ENCODE results near the gene C4A.
"Not testable (repeated sequence)": the region's sequence is repeated elsewhere in the genome, so short reads cannot be mapped to it uniquely, and the experiment has no call there.

C4A gene

GRCh38 chr6:31961616-31962015 lies 20.2 kb upstream of the C4A start:
- no peak for DNase-seq (ENCODE audit: low spot score)

DNA sequence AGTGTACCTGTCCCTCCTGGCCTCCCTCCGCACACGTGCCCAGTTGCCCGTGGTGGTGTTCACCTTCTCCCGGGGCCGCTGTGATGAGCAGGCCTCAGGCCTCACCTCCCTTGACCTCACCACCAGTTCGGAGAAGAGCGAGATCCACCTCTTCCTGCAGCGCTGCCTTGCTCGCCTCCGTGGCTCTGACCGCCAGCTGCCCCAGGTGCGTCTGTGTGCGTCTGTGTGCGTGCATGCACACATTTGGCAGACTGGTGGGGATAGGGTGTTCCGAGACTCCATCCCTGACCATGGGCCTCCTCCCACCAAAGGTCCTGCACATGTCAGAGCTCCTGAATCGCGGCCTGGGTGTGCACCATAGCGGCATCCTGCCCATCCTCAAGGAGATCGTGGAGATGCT lies 17.9 kb upstream of the C4A start:
- DNase-seq (ENCODE audit: low spot score), result no peak

DNA sequence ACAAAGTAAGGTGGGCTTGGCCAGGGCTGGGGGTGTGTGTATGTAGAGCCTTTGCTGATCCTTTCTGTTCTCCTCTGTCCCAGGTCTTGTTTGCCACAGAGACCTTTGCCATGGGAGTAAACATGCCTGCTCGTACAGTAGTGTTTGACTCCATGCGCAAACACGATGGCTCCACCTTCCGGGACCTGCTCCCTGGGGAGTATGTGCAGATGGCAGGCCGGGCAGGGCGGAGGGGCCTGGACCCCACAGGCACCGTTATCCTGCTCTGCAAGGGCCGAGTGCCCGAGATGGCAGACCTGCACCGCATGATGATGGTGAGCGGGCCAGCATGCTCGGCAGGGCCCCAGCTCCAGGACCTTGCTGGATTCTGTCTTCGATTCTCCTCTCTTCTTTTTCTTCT lies 16.2 kb upstream of the C4A start:
- no peak for DNase-seq (ENCODE audit: low spot score)

DNA sequence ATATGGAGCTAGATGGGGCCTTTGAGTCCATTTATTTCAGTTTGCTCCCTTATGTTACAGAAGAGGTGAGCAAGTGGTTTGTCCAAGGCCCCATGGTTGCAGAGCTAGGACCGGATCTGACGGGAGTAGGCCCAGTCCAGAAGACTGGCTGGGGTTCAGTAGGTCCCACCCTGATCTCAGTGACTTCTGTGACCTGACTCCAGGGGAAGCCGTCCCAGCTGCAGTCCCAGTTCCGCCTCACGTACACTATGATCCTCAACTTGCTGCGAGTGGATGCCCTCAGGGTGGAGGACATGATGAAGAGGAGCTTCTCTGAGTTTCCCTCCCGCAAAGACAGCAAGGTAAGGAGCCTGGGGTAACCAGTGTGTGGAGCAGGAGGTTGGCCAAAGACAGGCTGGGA lies 15.4 kb upstream of the C4A start:
- no peak for DNase-seq (ENCODE audit: low spot score)

DNA sequence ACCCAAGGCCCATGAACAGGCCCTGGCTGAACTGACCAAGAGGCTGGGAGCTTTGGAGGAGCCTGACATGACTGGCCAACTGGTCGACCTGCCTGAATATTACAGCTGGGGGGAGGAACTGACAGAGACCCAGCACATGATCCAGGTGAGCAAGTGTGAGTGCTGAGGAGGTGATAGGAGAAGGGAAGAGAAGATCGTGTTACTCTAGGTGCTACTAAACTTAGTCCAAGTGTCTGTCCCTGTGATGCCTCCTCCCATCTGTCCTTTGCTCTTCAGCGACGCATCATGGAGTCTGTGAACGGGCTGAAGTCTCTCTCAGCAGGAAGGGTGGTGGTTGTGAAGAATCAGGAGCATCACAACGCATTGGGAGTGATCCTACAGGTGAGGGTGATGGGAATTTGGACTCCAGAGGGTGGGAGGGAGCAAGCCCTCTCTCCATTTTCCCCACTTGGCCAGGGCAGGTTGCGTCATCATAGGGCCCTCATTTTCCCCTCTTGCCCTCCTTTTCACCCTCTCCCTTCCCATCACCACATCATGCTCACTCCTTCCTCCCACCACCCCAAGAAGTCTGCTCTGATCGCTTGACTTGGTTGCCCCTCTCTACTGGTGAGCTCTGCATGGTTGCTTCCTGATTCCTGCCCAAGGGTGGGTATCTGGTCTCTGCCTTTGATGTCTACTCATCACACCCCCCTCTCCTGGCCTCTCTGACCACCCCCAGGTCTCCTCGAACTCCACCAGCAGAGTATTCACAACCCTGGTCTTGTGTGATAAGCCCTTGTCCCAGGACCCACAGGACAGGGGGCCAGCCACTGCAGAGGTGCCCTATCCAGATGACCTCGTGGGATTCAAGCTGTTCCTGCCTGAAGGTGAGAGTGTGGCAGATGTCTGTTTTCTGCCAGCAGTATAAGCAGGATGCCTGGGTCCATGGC lies 14.6 kb upstream of the C4A start:
- no peak for DNase-seq (ENCODE audit: low spot score)

- DNase-seq (ENCODE audit: low spot score), result no peak
These were observed 13.9 kb upstream of the C4A start for GRCh38 chr6:31967926-31968320.

- DNase-seq (ENCODE audit: low spot score), result no peak
These were observed 13.5 kb upstream of the C4A start for GRCh38 chr6:31968326-31968725.

GRCh38 chr6:31968791-31969711 lies 12.8 kb upstream of the C4A start:
- no peak for DNase-seq (ENCODE audit: low spot score)

DNA sequence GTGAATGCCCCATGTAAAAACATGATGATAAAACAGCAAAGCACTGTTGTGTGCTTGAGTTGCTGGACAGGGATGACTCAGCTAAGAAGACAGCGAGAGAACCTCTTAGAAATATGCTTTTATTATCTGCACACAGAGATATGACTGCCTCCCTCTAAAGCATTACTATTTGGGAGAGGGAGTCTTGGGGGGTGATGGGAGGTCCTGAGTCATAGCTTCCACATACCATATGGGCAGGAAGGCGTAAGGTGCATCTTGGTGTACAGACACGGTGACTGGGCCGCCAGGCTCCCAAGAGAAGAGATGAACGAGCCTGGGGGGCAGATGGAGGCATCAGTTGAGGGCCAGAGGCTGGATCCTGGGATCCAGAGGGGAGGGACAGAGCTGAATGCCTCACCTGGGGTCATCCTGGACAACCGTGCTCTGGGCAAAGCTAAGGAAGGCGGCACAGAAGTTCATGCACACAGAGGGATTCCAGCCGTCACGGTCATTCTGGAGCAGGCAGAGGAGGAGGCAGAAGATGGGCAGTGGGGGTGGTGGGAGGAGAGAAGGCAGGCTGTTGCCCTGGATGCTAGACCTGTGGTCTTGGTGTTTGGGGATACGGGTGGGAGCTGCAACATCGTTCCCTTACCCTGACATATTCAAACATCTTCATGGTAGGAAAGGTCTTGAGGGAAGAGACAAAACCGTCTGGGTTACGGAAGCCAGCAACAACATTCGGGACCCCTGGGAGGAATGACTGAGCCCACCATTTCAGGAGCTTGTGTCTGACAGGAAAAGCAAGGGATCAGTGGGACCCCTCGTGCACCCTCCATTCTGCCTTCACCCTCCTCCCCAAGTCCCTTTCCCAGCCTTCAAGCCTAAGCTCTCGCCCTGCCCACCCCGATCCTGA lies 11.9 kb upstream of the C4A start:
- no peak for DNase-seq (ENCODE audit: low spot score)

DNA sequence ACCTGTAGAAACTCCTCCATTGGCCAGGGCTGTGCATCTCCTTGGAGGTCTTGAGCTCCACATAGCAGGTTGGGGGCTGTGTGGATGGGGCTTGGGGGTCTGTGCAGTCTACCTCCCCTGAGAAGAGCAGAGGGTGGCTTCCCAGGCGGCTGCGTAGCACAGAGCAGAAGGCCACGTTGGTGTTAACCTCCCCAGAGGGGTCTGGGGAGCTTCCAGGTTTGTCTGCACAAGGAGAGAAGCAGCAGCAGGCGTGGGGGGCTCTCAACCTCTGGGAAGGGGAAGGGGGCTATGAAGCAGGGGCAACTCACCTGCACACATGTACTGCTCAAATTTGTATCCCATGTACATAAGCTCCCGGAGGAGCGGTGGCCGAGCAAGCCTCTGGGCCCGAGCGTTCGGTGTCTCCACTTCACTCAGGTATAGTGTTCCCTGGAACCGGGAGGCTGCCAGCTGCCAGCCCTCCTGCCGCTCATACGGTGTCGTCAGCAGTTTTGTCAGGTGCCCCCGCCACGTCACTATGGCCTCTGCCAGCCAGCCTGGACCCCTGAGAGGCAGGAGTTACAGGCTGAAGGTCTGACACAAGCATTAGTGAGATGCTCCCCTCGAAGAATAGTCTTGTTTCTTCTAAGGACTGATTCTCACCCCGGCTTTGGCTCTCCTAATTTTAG lies 11.1 kb upstream of the C4A start:
- no peak for DNase-seq (ENCODE audit: low spot score)

GRCh38 chr6:31971279-31971992 lies 10.4 kb upstream of the C4A start:
- DNase-seq (ENCODE audit: low spot score), result no peak

- peak; percentile 98 for DNase-seq (ENCODE audit: low spot score)
These were observed 9.7 kb upstream of the C4A start, which contains the start of gene DXO for GRCh38 chr6:31971993-31972708. Gene DXO (minus strand): TSS chr6:31972138. CDS start chr6:31971675, 463 bp downstream.

DNA sequence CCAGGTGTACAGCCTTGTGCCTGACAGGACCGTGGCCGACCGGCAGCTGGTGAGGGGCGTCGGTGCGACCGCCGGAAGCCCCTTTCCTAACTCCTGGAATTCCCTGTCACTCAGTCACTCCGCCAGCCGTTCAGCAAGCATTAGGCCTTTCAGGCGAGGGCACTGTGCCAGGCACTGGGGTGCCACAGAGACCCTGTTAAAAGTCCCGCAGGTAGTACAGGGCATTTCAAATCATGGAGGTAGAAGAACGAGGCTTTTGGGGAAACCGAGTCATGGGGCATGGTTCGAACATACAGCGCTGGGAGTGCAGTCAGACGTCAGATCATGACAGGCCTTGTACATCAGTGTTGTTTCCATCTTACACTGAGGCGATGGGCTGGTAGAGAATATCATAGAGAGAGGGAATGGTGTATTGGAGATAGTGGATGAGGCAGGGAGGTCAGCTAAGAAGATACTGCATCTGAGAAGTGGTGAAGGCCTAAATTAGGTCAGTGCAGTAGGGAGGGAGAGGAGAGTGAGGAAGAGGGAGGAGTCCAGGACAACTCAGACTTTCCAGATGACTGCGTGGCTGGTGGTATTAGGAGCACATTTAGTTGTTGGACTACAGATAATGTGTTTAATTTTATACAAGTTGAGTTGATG lies 9.0 kb upstream of the C4A start:
- peak; percentile 20 for DNase-seq (ENCODE audit: low spot score)

DNA sequence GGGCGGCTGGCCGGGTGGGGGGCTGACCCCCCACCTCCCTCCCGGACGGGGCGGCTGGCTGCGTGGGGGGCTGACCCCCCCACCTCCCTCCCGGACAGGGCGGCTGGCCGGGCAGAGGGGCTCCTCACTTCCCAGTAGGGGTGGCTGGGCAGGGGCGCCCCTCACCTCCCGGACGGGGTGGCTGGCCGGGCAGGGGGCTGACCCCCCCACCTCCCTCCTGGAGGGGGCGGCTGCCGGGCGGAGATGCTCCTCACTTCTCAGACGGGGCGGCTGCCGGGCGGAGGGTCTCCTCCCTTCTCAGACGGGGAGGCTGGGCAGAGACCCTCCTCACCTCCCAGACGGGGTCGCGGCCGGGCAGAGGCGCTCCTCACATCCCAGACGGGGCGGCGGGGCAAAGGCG lies 5.8 kb upstream of the C4A start:
- not testable (repeated sequence) for DNase-seq (ENCODE audit: low spot score)

DNA sequence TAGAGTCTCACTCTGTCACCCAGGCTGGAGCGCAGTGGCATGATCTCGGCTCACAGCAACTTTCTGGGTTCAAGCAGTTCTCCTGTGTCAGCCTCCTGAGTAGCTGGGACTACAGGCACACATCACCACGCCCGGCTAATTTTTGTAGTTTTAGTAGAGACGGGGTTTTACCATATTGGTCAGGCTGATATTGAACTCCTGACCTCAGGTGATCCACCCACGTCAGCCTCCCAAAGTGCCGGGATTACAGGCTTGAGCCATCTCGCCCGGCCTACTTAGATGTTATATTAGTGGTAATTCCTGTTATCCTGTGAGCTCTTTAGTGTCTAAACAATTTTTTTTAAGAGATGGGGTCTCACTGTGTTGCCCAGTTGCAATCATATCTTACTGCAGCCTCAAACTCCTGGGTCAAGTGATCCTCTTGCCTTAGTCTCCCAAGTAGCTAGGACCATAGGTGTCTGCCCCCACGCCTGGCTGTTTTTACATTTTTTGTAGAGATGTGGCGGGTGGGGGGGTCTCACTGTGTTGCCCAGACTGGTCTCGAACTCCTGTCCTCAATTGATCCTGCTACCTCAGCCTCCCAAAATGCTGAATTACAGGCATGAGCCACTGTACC lies 3.9 kb upstream of the C4A start:
- DNase-seq (ENCODE audit: low spot score), result no peak

DNA sequence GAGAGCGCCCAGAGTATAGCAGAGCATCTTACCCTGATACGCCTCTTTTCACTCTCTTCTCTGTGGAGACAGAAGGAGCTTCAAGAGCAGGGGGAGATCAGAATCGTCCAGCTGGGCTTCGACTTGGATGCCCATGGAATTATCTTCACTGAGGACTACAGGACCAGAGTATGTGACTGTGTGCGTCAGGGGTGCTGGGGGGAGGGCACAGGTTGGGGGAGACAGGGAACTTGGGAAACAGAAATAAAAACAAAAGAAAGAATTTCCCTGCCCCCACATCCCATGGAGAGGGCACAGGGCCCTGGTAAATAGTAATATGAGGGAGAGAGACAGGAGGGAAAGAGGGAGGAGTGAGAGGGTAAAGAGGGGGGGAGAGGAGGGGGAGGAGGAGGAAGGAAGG lies 3.0 kb upstream of the C4A start:
- DNase-seq (ENCODE audit: low spot score), result no peak

DNA sequence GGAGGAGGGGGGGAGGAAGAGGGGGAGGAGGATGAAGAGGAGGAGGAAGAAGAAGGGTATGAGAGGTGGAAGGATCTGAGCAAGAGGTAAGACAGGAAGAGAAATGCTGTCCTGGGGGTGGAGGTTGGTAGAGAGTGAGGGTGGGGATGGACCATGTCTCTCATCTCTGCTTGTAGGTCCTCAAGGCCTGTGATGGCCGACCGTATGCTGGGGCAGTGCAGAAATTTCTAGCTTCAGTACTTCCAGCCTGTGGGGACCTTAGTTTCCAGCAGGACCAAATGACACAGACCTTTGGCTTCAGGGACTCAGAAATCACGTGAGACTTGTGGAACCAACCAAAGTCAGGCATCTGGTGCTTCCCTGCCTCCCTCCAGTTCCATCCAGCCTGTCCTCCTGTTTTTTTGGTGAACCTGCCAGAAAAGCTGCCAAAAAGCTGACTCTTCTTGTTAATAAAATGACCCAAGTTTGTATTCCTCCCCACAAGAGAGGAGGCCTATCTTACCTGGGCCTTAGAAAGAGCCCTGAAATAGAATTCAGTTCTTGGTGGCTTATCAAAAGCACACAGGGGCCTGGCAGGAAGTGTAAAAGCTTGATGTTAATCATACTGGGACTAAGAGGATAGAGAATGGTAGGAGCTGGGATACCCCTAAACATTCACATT lies 2.5 kb upstream of the C4A start:
- no peak for DNase-seq (ENCODE audit: low spot score)

- DNase-seq (ENCODE audit: low spot score), result not testable (repeated sequence)
These were observed 1.5 kb upstream of the C4A start for GRCh38 chr6:31980195-31980876.

Data from activated CD4-positive, alpha-beta T cell treated with anti-CD3 and anti-CD28 coated beads, Interleukin-2, Interleukin-4, amounts not matched to agents 100 ng/mL and 50 ng/mL, durations not matched to agents 16 hours and 8 hours (primary cell).